GM12892 (cell line): Measurements from ENCODE around the gene ANXA2R.

Experiments used
- POLR2A ChIP-seq: IDR thresholded peaks from 2 replicates; pipeline ENCODE4 v1.6.1; 2011; ENCODE audit warnings: low read depth, low read length, control low read depth
- POLR2AphosphoS5 ChIP-seq: IDR thresholded peaks from 2 replicates; pipeline ENCODE4 v1.6.1; 2011; ENCODE audit warnings: low read depth, low read length, control low read depth
- TAF1 ChIP-seq: IDR thresholded peaks from 2 replicates; pipeline ENCODE4 v1.6.1; 2011; ENCODE audit warnings: low read depth, mild to moderate bottlenecking, control low read depth, low read length, borderline replicate concordance

- TF ChIP-seq POLR2A (no peak), POLR2AphosphoS5 (no peak), TAF1 (no peak)
Measured at GRCh38 chr5:43000111-43000840, 39.8 kb downstream of the ANXA2R start.
